HepG2 (cell line): Measurements from ENCODE around the gene CD79A. TPM values are rescaled to one million over a fixed set of nuclear protein-coding genes. Genes with fewer than 3 reads are reported as not detected.

Source experiments
- ATAC-seq: fragments of 200-7000 bp; cut with Tn5 transposase; 3 replicates; pipeline ENCODE4 v1.9.1; 2020; ENCODE audit warnings: mild to moderate bottlenecking, moderate library complexity
- BruUV-seq: library from RNA; stranded (reverse); fragments of 400-500 nt; replicated peaks from 2 replicates; lab custom pipeline; 2021; lab: Mats Ljungman, UMichigan
- CTCF ChIA-PET: fragments of 300-600 bp; formaldehyde crosslinking; extraction: SDS; loops from one replicate; lab custom pipeline; 2021; ENCODE audit warnings: low total read pairs, inconsistent platforms, low intra/inter-chr PET ratio; lab: Yijun Ruan, JAX
- POLR2A ChIA-PET: fragments of 350-600 bp; sonication (Branson Sonifier 250); formaldehyde crosslinking; loops from one replicate; lab custom pipeline; 2020; ENCODE audit warnings: antibody characterized with exemption, inconsistent platforms; lab: Yijun Ruan, JAX
- DNase-seq: peaks from one replicate; pipeline ENCODE4 v3.0.0-alpha.2; 2015; ENCODE audit warnings: low spot score
- FAIRE-seq: peaks from 3 replicates; lab custom pipeline; 2011; peaks lifted over from hg19 to GRCh38; lab: Jason Lieb, UNC
- H2AFZ ChIP-seq: one replicate; pipeline ENCODE4 v1.6.1; 2011; ENCODE audit warnings: low read length, inconsistent platforms
- H3K27ac ChIP-seq: fragments of 300-600 bp; 3 replicates; pipeline ENCODE4 v1.8.0; 2011; ENCODE audit warnings: mixed run types, mild to moderate bottlenecking, mixed read lengths, low read length, inconsistent platforms; ENCODE audit not compliant: insufficient read depth; ENCODE audit errors: extremely low read length
- H3K27me3 ChIP-seq, 2 experiments: fragments of 200-600 bp in 1 of 2; 2 replicates in 1 of 2; 3 replicates in 1 of 2; pipeline versions ENCODE4 v1.6.0 to v1.8.0; 2011; ENCODE audit warnings: low read length in 2 of 2, mild to moderate bottlenecking in 2 of 2, moderate library complexity in 2 of 2, inconsistent platforms in 1 of 2; ENCODE audit not compliant: insufficient read depth in 2 of 2, control insufficient read depth in 1 of 2
- H3K36me3 ChIP-seq, 2 experiments: fragments of 200-600 bp in 1 of 2; replicated peaks in 1 of 2; 2 replicates in 1 of 2; 3 replicates in 1 of 2; pipeline versions ENCODE4 v1.5.1 to v1.8.0; 2011; ENCODE audit warnings: low read length in 2 of 2, inconsistent platforms in 1 of 2; ENCODE audit not compliant: insufficient read depth in 2 of 2, control insufficient read depth in 1 of 2
- H3K4me1 ChIP-seq: 2 replicates; pipeline ENCODE4 v1.5.1; 2012; ENCODE audit warnings: low read length, inconsistent platforms; ENCODE audit not compliant: insufficient read depth
- H3K4me2 ChIP-seq: 2 replicates; pipeline ENCODE4 v1.6.0; 2011; ENCODE audit warnings: low read depth, low read length, inconsistent platforms
- H3K4me3 ChIP-seq, 3 experiments: fragments of 200-600 bp in 1 of 3; sonication (generic), shearing (Covaris generic) in 1 of 3; replicated peaks in 1 of 3; 2 replicates each; pipeline ENCODE4 v1.5.1; 2011 to 2016; ENCODE audit warnings: low read length in 3 of 3, inconsistent platforms in 2 of 3, low read depth in 2 of 3, mild to moderate bottlenecking in 2 of 3, control low read depth in 1 of 3, mixed read lengths in 1 of 3; ENCODE audit not compliant: insufficient read depth in 1 of 3
- H3K79me2 ChIP-seq: one replicate; pipeline ENCODE4 v1.6.1; 2011; ENCODE audit warnings: low read length, inconsistent platforms; ENCODE audit not compliant: insufficient read depth
- H3K9ac ChIP-seq: 2 replicates; pipeline ENCODE4 v1.6.0; 2011; ENCODE audit warnings: mild to moderate bottlenecking, low read depth, low read length, inconsistent platforms; ENCODE audit not compliant: insufficient read depth
- H3K9me3 ChIP-seq: 2 replicates; pipeline ENCODE4 v1.5.1; 2012; ENCODE audit warnings: mild to moderate bottlenecking, low read length
- H4K20me1 ChIP-seq: 2 replicates; pipeline ENCODE4 v1.6.0; 2011; ENCODE audit warnings: inconsistent platforms, mild to moderate bottlenecking, low read length, moderate library complexity; ENCODE audit not compliant: insufficient read depth
- CBFB ChIP-seq: sonication (generic); formaldehyde crosslinking; IDR thresholded peaks from 2 replicates; pipeline ENCODE4 v1.4.0; 2020; ENCODE audit warnings: missing genetic modification reagents
- CHD4 ChIP-seq: fragments of 200-600 bp; sonication (generic); IDR thresholded peaks from 2 replicates; pipeline ENCODE4 v1.7.0; 2017; ENCODE audit warnings: mild to moderate bottlenecking, low read length, borderline replicate concordance
- FOXA1 ChIP-seq, 2 experiments: fragments of 450-650 bp in 1 of 2; sonication (generic) in 1 of 2; formaldehyde crosslinking in 1 of 2; IDR thresholded peaks; 2 replicates each; pipeline versions ENCODE4 v1.4.0 to v1.6.1; 2016 to 2020; ENCODE audit warnings: missing genetic modification reagents in 1 of 2
- GMEB2 ChIP-seq: IDR thresholded peaks from 2 replicates; pipeline ENCODE4 v1.6.1; 2016; ENCODE audit warnings: missing biosample characterization, missing genetic modification reagents, low read depth
- HNRNPUL1 ChIP-seq: fragments of 200-400 bp; formaldehyde crosslinking; IDR thresholded peaks from 2 replicates; pipeline ENCODE4 v1.6.1; 2017; ENCODE audit warnings: low read depth, mild to moderate bottlenecking, low read length, moderate library complexity
- KDM5B ChIP-seq: sonication (generic); formaldehyde crosslinking; IDR thresholded peaks from 2 replicates; pipeline ENCODE4 v1.4.0; 2020; ENCODE audit warnings: missing genetic modification reagents, mild to moderate bottlenecking, borderline replicate concordance
- MEF2D ChIP-seq: sonication (generic); formaldehyde crosslinking; IDR thresholded peaks from 2 replicates; pipeline ENCODE4 v1.5.1; 2020; ENCODE audit warnings: mild to moderate bottlenecking, missing genetic modification reagents
- NAIF1 ChIP-seq: sonication (generic); formaldehyde crosslinking; IDR thresholded peaks from 2 replicates; pipeline ENCODE4 v1.5.0; 2020; ENCODE audit warnings: mild to moderate bottlenecking, missing genetic modification reagents, borderline replicate concordance
- NPAS2 ChIP-seq: sonication (generic); formaldehyde crosslinking; IDR thresholded peaks from 2 replicates; pipeline ENCODE4 v1.8.0; 2022; ENCODE audit warnings: mild to moderate bottlenecking, missing genetic modification reagents, borderline replicate concordance
- POLR2AphosphoS5 ChIP-seq: IDR thresholded peaks from 2 replicates; pipeline ENCODE4 v1.6.1; 2012; ENCODE audit warnings: low read depth, low read length
- RBM22 ChIP-seq: fragments of 200-400 bp; formaldehyde crosslinking; optimal IDR thresholded peaks from 2 replicates; pipeline ENCODE3; 2017; ENCODE audit warnings: mild to moderate bottlenecking, low read length, moderate library complexity
- TCF12 ChIP-seq, 2 experiments: fragments of 450-650 bp in 1 of 2; sonication (generic) in 1 of 2; formaldehyde crosslinking in 1 of 2; IDR thresholded peaks; 2 replicates each; pipeline versions ENCODE4 v1.6.1 to v1.8.0; 2017 to 2022; ENCODE audit warnings: antibody characterized with exemption in 1 of 2, mild to moderate bottlenecking in 1 of 2, missing genetic modification reagents in 1 of 2, moderate library complexity in 1 of 2
- ZNF17 ChIP-seq: sonication (generic); formaldehyde crosslinking; IDR thresholded peaks from 2 replicates; pipeline ENCODE4 v1.5.0; 2020; ENCODE audit warnings: mild to moderate bottlenecking, missing genetic modification reagents
- ZNF3 ChIP-seq: IDR thresholded peaks from 2 replicates; pipeline ENCODE4 v1.7.0; 2017; ENCODE audit warnings: inconsistent platforms
- ZNF484 ChIP-seq: sonication (generic); formaldehyde crosslinking; IDR thresholded peaks from 2 replicates; pipeline ENCODE4 v1.5.1; 2020; ENCODE audit warnings: mild to moderate bottlenecking, low read depth, missing genetic modification reagents, borderline replicate concordance
- ZNF567 ChIP-seq: sonication (generic); formaldehyde crosslinking; IDR thresholded peaks from 2 replicates; pipeline ENCODE4 v1.8.1; 2023; ENCODE audit warnings: mild to moderate bottlenecking, missing genetic modification reagents, borderline replicate concordance
- ZNF879 ChIP-seq: sonication (generic); formaldehyde crosslinking; IDR thresholded peaks from 2 replicates; pipeline ENCODE4 v1.8.1; 2023; ENCODE audit warnings: missing genetic modification reagents
- WGBS: methylation state at CpG from one replicate; pipeline ENCODE4 v1.1.6; 2017; ENCODE audit warnings: low lambda C conversion rate; 5-methylcytosine and 5-hydroxymethylcytosine counted together
- in situ Hi-C: cut with HindIII; loops from 2 replicates; pipeline ENCODE4 v1.10.0; 2017; ENCODE audit warnings: low pct_unique_long_range_greater_than_20kb; ENCODE audit not compliant: extremely low pct_ligation_motif_present
- intact Hi-C: fragments of 100-400 bp; cut with micrococcal nuclease; formaldehyde crosslinking; loops from one replicate; pipeline ENCODE4 v1.10.0; 2022; ENCODE audit not compliant: unreplicated experiment
- polyA plus RNA-seq, 8 experiments: library from polyadenylated mRNA; depleted of rRNA in 3 of 8; stranded (reverse) in 7 of 8; unstranded in 1 of 8; fragments of >200 nt; fragmentation: Illumina TruSeq in 4 of 8; extraction: Trizol in 4 of 8; gene quantifications; 2 replicates each; pipeline versions ENCODE4 v1.2.1 to v1.2.3, GENCODE V29; 2011 to 2016; ENCODE audit warnings: low read depth in 4 of 8, missing spikeins in 1 of 8, mixed read lengths in 1 of 8; ENCODE audit not compliant: insufficient read depth in 1 of 8
- total RNA-seq, 5 experiments: library from RNA; depleted of rRNA; stranded (reverse); fragments of >200 nt; fragmentation: Illumina TruSeq; extraction: Trizol; gene quantifications; 2 replicates each; pipeline ENCODE4 v1.2.3, GENCODE V29; 2016; ENCODE audit warnings: low read depth in 1 of 5
- TF ChIP-seq, protein P1 (sequence below): sonication (generic); formaldehyde crosslinking; IDR thresholded peaks from 2 replicates; pipeline ENCODE4 v1.4.0; 2020; ENCODE audit warnings: missing genetic modification reagents
- TF ChIP-seq, protein P2 (sequence below): sonication (generic); formaldehyde crosslinking; IDR thresholded peaks from 2 replicates; pipeline ENCODE4 v1.4.0; 2020; ENCODE audit warnings: mild to moderate bottlenecking, missing genetic modification reagents

Gene CD79A
- total and polyA plus RNA-seq, 2 of the 13 experiments (the other 11 are each of a cell fraction or from before 2014, with no cell fraction given), result 0.24 to 0.33 TPM

DNA sequence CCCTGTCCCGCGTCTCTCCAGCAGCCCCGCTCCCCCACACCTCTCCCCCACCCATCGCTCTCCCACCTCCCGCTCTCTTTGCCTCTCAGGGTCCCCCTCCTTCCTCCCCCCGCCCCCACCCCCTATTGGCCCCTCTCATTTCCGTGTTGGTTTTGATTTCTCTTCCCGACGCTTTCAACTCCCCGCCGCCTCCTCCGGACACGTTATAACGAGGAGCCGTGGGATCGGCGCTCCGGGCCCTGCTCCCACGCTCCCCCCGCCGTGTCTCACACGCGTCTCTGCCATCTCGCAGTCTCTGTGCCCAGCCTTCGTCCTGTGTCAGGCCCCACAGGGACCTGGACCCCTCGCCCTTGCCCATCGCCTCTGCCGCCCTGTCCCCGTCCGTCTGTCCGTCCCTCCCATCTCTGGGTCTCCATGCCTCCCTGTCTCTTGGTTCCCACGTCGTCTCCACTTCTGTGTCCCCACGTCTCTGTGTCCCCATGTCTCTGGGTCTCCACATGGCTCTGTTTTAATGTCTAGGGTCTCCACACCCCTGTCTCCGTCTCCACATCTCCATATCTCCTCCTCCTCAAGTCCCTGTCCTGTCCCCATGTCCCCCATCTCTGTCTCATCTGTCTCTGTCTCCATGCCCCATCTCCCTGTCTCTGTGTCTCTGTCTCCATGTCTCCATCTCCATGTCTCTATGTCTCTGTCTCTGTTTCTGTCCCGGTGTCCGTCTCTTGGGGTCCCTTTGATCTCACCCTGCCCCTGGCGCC lies 38.1 kb downstream of the CD79A start:
- CTCF ChIA-PET, result no interaction called here

More for the DNA sequence above, 38.1 kb downstream of the CD79A start:
- TF ChIP-seq, protein P1, sequence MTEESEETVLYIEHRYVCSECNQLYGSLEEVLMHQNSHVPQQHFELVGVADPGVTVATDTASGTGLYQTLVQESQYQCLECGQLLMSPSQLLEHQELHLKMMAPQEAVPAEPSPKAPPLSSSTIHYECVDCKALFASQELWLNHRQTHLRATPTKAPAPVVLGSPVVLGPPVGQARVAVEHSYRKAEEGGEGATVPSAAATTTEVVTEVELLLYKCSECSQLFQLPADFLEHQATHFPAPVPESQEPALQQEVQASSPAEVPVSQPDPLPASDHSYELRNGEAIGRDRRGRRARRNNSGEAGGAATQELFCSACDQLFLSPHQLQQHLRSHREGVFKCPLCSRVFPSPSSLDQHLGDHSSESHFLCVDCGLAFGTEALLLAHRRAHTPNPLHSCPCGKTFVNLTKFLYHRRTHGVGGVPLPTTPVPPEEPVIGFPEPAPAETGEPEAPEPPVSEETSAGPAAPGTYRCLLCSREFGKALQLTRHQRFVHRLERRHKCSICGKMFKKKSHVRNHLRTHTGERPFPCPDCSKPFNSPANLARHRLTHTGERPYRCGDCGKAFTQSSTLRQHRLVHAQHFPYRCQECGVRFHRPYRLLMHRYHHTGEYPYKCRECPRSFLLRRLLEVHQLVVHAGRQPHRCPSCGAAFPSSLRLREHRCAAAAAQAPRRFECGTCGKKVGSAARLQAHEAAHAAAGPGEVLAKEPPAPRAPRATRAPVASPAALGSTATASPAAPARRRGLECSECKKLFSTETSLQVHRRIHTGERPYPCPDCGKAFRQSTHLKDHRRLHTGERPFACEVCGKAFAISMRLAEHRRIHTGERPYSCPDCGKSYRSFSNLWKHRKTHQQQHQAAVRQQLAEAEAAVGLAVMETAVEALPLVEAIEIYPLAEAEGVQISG (CRISPR knock-in tag), result no peak
- TF ChIP-seq RBM22 (no peak), ZNF17 (CRISPR knock-in tag) (no peak), ZNF567 (CRISPR knock-in tag) (no peak), NAIF1 (CRISPR knock-in tag) (no peak), CBFB (no peak), ZNF3 (CRISPR knock-in tag) (no peak), ZNF879 (CRISPR knock-in tag) (no peak), HNRNPUL1 (no peak), MEF2D (CRISPR knock-in tag) (no peak), TCF12 (IDR thresholded peaks at IDR 0.05) (no peak), TCF12 (CRISPR knock-in tag; IDR thresholded peaks at IDR 0.05) (no peak), GMEB2 (CRISPR knock-in tag) (no peak), FOXA1 (IDR thresholded peaks at IDR 0.05) (no peak), FOXA1 (CRISPR knock-in tag; IDR thresholded peaks at IDR 0.05) (no peak), ZNF484 (CRISPR knock-in tag) (no peak), NPAS2 (no peak), KDM5B (CRISPR knock-in tag) (no peak), CHD4 (no peak), POLR2AphosphoS5 (no peak)
- TF ChIP-seq, protein P2, sequence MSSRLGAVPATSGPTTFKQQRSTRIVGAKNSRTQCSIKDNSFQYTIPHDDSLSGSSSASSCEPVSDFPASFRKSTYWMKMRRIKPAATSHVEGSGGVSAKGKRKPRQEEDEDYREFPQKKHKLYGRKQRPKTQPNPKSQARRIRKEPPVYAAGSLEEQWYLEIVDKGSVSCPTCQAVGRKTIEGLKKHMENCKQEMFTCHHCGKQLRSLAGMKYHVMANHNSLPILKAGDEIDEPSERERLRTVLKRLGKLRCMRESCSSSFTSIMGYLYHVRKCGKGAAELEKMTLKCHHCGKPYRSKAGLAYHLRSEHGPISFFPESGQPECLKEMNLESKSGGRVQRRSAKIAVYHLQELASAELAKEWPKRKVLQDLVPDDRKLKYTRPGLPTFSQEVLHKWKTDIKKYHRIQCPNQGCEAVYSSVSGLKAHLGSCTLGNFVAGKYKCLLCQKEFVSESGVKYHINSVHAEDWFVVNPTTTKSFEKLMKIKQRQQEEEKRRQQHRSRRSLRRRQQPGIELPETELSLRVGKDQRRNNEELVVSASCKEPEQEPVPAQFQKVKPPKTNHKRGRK, result no peak
- no peaks in the 10 kb centered on the region for H3K36me3 ChIP-seq
- DNase-seq, result no peak
- no peak overlapping the region for H3K27ac ChIP-seq
- no peaks in the 10 kb centered on the region for H3K9me3 ChIP-seq
- POLR2A ChIA-PET, result no interaction called here
- in situ Hi-C loops (no loop called here), intact Hi-C loops (no loop called here)
- no TSS peak for BruUV-seq
- no peak for ATAC-seq
- H3K9ac ChIP-seq, result no peak overlapping the region
- H3K4me2 ChIP-seq, result no peak overlapping the region
- no peak for FAIRE-seq
- H3K4me1 ChIP-seq, result no peaks in the 10 kb centered on the region
- H3K79me2 ChIP-seq, result no peaks in the 10 kb centered on the region
- no peak overlapping the region for H3K4me3 ChIP-seq
- peaks cover 10 to 36% of the 10 kb centered on the region in 2 experiments for H3K27me3 ChIP-seq
- H4K20me1 ChIP-seq, result no peaks in the 10 kb centered on the region
- no peak overlapping the region for H2AFZ ChIP-seq
- WGBS, result 29% methylated on average over 38 of the region's 38 CpGs
